Tracheal epithelial cell (primary cell): ENCODE measurements around the gene OBSCN. TPM values are rescaled to one million over a fixed set of nuclear protein-coding genes. Genes with fewer than 3 reads are reported as not detected.

Experiments
- total RNA-seq: library from RNA; depleted of rRNA; stranded (reverse); fragments of >200 nt; gene quantifications from 2 replicates; pipeline ENCODE4 v1.2.1, GENCODE V29; 2014

Gene OBSCN, protein sequence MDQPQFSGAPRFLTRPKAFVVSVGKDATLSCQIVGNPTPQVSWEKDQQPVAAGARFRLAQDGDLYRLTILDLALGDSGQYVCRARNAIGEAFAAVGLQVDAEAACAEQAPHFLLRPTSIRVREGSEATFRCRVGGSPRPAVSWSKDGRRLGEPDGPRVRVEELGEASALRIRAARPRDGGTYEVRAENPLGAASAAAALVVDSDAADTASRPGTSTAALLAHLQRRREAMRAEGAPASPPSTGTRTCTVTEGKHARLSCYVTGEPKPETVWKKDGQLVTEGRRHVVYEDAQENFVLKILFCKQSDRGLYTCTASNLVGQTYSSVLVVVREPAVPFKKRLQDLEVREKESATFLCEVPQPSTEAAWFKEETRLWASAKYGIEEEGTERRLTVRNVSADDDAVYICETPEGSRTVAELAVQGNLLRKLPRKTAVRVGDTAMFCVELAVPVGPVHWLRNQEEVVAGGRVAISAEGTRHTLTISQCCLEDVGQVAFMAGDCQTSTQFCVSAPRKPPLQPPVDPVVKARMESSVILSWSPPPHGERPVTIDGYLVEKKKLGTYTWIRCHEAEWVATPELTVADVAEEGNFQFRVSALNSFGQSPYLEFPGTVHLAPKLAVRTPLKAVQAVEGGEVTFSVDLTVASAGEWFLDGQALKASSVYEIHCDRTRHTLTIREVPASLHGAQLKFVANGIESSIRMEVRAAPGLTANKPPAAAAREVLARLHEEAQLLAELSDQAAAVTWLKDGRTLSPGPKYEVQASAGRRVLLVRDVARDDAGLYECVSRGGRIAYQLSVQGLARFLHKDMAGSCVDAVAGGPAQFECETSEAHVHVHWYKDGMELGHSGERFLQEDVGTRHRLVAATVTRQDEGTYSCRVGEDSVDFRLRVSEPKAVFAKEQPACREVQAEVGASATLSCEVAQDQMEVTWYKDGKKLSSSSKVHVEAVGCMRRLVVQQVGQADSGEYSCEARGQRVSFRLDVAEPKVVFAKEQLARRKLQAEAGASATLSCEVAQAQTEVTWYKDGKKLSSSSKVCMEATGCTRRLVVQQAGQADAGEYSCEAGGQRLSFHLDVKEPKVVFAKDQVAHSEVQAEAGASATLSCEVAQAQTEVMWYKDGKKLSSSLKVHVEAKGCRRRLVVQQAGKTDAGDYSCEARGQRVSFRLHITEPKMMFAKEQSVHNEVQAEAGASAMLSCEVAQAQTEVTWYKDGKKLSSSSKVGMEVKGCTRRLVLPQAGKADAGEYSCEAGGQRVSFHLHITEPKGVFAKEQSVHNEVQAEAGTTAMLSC (N-terminal part only)
- total RNA-seq, result 5.3 and 15.7 TPM in 2 replicates

DNA sequence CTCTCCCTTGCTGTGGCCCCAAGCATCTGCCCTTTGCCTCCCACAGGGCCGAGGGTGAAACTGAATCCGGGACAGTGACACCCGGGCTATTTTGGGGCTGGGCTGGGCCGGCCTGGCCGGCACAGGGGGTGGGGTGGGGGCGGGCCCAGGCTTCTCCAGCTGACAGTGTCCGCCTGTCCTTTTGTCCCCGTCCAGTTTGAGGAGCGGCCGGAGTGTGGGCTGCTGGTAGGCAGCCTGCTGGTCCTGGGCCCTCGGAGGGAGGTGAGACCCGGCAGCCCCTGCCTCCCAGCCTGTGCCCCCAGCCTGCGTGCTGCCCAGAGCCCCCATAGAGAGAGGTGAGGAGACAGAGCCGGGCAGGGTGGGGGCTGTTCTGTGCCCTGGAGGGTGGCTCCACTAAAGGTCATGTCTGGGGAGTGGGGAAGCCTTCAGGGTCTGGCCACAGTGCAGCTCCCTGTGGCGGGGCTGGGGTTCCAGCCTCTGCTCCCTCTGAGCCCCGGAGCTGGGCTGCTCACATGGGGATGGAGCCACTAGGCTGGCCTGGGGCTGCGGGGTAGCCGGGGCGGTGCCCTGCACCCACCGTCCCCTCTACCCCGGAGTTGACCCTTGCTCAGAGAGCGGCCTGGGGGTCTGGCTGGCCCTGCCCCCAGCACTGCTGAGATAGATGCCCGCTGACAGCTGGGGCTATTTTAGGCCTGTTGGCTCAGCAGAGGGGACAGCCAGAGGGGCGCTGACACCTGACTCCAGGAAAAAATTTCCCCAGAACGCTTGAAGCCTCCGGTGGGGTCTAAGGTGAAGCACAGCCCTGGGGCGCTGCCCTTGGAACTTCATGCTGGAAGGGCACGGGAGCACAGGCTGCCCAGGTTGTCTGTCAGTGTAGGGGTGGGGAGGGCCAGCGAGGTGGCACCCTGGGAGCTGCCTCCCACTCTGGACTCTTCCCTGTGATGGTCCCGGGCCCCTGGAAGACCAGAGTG is at the start of gene OBSCN:
Gene OBSCN, plus strand, starts transcription at position 194 of the 971 bp plus-strand sequence. CDS start 3,740 bp downstream, outside the sequence.

DNA sequence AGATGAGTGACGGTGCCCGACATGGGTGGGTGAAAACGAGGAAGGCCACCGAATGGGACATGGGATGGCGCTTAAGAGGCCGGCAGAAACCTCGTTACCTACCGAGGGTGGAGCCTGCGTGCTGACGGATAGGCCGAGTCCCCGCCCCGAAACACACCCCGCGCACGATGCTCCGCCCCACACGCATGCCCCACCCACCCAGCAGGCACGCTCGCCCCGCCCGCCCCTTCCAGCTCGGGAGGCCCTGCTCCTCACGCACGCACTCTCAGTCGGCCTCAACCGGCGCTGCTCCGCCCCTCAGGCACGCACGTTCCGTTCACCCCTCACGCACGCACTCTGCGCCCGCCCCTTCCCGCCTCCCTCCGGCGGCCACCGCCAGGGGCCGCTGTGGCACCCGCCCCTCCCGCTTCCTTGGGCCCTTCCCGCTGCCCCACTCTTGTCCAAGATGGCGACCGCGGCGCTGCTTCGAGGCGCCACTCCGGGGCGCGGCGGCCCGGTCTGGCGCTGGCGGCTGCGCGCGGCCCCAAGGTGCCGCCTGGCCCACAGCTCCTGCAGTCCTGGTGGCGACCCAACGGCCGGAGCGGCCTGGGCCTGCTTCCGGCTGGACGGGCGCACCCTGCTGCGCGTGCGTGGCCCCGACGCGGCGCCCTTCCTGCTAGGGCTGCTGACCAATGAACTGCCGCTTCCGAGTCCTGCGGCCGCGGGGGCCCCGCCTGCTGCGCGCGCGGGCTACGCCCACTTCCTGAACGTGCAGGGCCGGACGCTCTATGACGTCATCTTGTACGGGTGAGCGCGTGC is 42.3 kb upstream of the OBSCN start, which contains the start of gene IBA57:
Gene IBA57, plus strand, starts transcription at position 433 of the 798 bp plus-strand sequence. Its CDS starts 13 bp downstream, at position 446.

GRCh38 chr1:228416217-228416933 is 208.5 kb downstream of the OBSCN start, which contains the start of gene TRIM17:
TRIM17 (minus strand) TSS chr1:228416861; CDS start chr1:228415072, 1,789 bp downstream.

Other genes with a start within 250 kb of the OBSCN start
- under 0.01 TPM in 1 of 2 replicates, not detected in the other for gene WNT3A, start 201.0 kb upstream of the OBSCN start, total RNA-seq
- 201 and 208 TPM in 2 replicates for gene ARF1, start 125.3 kb upstream of the OBSCN start, total RNA-seq
- 11.3 and 13.7 TPM in 2 replicates for gene C1orf35, start 104.7 kb upstream of the OBSCN start, total RNA-seq
- 61.8 and 71.3 TPM in 2 replicates for gene MRPL55, start 98.7 kb upstream of the OBSCN start, total RNA-seq
- 409 and 561 TPM in 2 replicates for gene GUK1, start 67.8 kb upstream of the OBSCN start, total RNA-seq
- gene GJC2, start 58.1 kb upstream of the OBSCN start, total RNA-seq, result 1.7 TPM in 2 replicates
- gene IBA57, start 42.2 kb upstream of the OBSCN start, total RNA-seq, result 3.9 and 7.0 TPM in 2 replicates
- 27.2 and 31.5 TPM in 2 replicates for gene TRIM11, start 198.8 kb downstream of the OBSCN start, total RNA-seq
- gene TRIM17, start 208.8 kb downstream of the OBSCN start, total RNA-seq, result 2.2 and 2.6 TPM in 2 replicates